Muscle of arm (tissue), 12 donors: ENCODE results near the gene ATXN7L1. TPM values are rescaled to one million over a fixed set of nuclear protein-coding genes. Genes with fewer than 3 reads are reported as not detected.

Source experiments
- DNase-seq: peaks from one replicate; pipeline ENCODE4 v3.0.0-alpha.2; 2013
- polyA plus RNA-seq, 12 donors: library from polyadenylated mRNA; unstranded; fragments of 120-200 nt; gene quantifications; one replicate each; pipeline ENCODE4 v1.2.1, GENCODE V29; 2013; ENCODE audit not compliant: insufficient read length in 12 of 12

Gene ATXN7L1
- polyA plus RNA-seq, 12 donors: 6.3 to 19.2 (median 8.0) TPM; not detected in 1

GRCh38 chr7:105786520-105787470 is 89.6 kb downstream of the ATXN7L1 start:
- no peak for DNase-seq

- no peak for DNase-seq
Observed at GRCh38 chr7:105782391-105783042, 93.9 kb downstream of the ATXN7L1 start.

DNA sequence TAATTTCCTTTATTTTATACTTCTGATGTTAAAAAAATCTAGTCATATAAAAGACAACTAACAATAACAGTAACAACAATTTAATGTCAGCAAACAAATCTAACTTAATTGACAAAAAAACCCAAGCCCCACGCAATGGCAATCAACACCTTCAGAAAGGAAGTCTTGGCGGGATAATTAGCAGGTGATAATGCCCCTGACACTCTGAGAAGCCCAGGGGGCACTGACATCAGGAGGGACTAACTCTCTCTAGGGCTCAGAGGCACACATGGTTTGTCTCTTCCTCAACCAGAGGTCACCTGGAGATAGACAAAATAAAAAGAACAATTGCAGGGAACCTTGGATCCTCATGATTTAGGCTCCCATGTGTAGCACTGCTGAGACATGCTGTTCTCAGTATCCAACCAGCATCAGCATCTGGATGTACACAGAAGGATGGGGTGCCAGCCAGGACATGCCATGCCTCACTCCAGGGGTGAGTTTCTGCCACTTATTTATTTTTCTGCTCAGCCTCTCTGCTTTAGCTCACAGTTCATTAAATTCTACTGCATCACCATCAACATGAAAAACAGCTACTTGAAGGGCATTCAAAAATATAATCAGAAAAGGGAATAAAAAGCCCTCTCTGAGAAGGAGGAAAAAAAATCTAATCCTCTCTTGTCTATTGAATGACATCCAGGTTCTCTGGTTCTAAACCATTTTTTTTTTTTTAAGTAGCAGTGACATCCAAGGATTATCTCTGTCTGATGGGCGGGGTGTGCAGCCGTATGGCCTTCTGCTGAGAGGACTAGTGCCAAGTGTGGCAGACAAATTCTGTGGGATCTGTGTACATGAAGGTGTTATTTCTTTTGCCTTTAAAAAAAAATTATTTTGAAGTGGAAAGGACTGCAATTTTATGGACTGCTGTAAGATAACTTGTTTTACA is 96.3 kb downstream of the ATXN7L1 start:
- DNase-seq: no peak

DNA sequence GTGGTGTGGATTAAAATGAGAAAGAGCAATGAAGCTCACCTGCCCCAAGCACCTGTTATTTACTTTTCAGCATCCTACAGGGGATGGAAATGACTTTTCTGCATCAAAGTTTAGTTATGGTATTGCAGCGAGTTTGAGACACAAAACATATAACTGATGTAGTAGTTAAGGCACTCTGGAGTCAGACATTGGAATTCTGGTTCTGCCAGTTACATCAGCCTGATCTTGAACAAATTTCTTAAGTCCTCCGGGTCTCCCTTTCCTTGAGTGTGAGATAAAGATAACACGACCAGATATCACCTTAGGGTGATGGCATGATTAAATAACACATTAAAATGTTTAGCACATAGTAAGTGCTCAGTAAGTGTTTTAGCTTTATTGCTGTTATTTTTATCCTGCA is 97.4 kb downstream of the ATXN7L1 start:
- no peak for DNase-seq

GRCh38 chr7:105776986-105777910 is 99.2 kb downstream of the ATXN7L1 start:
- no peak for DNase-seq

GRCh38 chr7:105776068-105776790 is 100.2 kb downstream of the ATXN7L1 start:
- DNase-seq: peak; percentile 33

DNA sequence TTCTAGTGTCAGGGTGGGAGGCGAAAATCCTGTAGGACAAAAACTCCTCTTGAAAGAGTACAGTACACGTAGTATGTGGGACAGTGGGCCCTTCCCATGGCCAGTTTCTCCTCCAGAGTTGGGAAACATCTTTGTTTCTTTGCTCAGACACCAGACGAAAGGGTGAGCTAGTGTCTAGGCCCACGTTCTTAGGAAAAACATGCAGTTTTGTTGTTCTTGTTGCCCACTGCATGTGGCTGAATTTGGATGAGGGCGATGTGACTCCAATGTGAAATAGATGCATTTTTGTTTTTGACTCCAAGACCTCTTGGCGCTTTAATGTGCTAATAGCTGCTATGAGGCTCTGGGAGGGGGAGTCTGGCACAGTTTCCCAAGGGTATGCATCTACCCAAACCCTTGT is 100.8 kb downstream of the ATXN7L1 start:
- DNase-seq: no peak

GRCh38 chr7:105773030-105773460 is 103.4 kb downstream of the ATXN7L1 start:
- DNase-seq: no peak

GRCh38 chr7:105769901-105770628 is 106.3 kb downstream of the ATXN7L1 start:
- peak; percentile 24 for DNase-seq

DNA sequence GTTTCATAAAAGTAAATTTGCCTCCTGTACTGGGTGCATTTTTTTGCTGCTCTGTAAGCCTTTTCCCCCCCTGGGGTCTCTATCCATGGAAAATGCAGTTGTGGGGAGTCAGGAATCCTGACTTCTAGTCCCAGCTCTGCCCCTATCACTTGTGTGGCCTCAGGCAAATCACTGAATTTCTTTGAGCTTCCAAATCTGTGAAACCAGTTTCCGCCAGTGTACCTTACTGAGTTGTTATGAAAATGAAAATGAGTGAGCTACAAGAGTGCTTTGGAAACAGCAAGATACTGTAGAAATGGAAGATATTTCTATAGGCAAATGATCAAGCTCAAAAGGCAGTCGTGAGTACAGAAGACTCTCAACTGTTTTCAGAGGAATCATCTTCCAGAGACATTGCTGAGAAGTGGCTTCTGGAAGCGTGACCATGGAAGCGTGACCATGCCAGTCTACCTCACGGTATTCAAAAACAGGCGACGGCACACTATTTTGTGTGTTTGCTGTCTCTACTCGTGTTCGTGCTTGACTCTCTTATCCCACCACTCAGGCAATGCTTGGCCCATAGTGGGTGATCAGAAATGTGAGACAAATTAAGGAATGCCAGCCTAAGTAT is 107.4 kb downstream of the ATXN7L1 start:
- DNase-seq: no peak

DNA sequence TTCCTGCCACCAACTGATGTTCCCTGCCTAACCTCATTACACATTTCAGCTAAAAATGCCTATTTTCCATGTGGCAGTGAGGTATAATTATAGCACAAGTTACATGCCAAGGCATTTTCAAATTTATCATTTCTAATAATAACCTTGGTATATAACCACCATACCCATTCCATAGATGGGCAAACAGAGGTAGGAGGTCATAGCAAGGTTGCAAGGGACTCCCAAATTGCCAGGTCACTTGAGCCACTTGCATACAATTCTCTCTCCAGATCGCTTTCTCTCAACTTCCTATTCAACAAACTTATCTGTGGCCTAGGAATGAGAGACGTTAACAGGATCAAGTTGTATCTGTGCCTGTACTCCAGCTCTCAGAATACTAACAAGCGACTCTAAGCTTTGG is 108.3 kb downstream of the ATXN7L1 start:
- no peak for DNase-seq

GRCh38 chr7:105766421-105767073 is 109.9 kb downstream of the ATXN7L1 start:
- DNase-seq: no peak

- no peak for DNase-seq
Observed at GRCh38 chr7:105765846-105766245, 110.6 kb downstream of the ATXN7L1 start.

DNA sequence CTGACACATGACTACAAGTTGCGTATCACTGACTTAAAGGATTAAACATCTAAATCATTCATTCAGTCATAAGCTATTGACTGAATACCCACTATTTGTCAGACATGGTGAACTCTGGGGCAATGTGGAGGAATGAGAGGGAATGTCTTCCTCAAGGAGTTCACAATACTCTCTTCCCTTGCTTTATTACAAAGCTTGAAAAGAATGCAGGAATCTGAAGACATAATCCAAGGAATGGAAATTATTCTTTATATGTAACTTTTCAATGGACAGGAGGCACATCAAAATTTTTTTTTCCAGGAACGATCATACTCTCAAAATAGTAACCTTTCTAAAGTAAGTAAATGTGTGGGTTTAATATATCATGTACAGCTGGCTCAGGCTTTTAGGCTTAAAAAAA is 111.9 kb downstream of the ATXN7L1 start:
- no peak for DNase-seq

GRCh38 chr7:105760551-105761447 is 115.6 kb downstream of the ATXN7L1 start:
- no peak for DNase-seq

GRCh38 chr7:105759670-105760550 is 116.5 kb downstream of the ATXN7L1 start:
- peak; percentile 47 for DNase-seq
